T-helper 22 cell (primary cell): Measurements from ENCODE around the gene KIAA1549.
A peak's percentile ranks its signal among the peaks of the same experiment; 100 is the strongest.
"Not testable (repeated sequence)": the region's sequence is repeated elsewhere in the genome, so short reads cannot be mapped to it uniquely, and the experiment has no call there.

Experiments
- DNase-seq: peaks from one replicate; pipeline ENCODE4 v3.0.0-alpha.2; 2020; ENCODE audit warnings: low read depth

Gene KIAA1549

GRCh38 chr7:138981332-138982203 lies at the start of gene KIAA1549:
Gene KIAA1549, minus strand, starts transcription at chr7:138981389. Its CDS starts 120 bp downstream, at chr7:138981269.
- peak; percentile 9 for DNase-seq

DNA sequence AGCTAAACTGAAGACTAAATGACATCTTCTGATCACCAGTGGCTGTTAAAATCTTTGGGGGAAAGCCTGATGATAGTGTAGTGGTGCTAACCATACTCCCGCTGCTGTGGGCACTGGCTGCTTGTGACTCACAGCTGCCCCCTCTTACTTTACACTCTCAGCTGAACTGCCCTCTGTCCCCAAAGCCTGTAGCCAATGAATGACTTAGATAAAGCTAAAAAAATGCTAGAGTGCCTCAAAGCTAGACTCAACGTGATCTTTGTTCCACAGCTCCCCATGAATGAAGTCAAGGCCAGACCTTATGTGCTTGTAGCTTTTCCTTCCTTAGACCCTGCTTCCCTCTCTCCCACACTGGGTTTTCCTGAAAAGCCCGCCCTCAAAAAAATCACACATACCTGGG lies 48.2 kb upstream of the KIAA1549 start:
- no peak for DNase-seq

GRCh38 chr7:139026551-139026950 lies 45.4 kb upstream of the KIAA1549 start:
- DNase-seq = no peak

- not testable (repeated sequence) for DNase-seq
These were observed 44.7 kb upstream of the KIAA1549 start for GRCh38 chr7:139025861-139026260.

DNA sequence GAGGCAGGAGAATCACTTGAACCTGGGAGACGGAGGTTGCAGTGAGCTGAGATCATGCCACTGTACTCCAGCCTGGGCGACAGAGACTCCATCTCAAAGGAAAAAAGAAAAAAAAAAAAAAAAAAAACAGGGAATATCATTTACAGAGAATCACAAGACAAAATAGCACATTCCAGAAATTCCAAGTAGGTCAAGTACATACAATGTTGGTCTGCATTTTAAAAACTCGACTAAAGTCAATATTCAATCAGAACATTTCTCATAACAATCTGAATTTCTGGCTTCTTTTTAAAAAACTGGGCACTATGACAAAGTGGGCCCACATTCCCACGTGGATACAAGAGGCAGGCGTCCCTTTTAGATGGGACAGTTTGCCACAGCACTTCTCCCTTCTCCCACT lies 41.9 kb upstream of the KIAA1549 start:
- no peak for DNase-seq

DNA sequence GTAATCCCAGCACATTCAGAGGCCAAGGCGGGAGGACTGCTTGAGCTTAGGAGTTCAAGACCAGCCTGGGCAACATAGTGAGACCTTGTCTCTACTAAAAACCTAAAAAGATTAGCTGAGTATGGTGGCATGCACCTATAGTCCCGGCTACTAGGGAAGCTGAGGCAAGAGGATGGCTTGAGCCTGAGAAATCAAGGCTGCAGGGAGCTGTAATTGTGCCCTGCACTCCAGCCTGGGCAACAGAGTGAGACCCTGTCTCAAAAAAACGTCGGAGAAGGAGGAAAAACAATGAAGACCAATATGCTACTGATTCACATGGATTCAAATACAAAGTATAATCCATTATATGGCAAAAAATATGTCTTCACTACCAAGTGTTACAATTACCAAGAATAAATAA lies 41.1 kb upstream of the KIAA1549 start:
- no peak for DNase-seq

DNA sequence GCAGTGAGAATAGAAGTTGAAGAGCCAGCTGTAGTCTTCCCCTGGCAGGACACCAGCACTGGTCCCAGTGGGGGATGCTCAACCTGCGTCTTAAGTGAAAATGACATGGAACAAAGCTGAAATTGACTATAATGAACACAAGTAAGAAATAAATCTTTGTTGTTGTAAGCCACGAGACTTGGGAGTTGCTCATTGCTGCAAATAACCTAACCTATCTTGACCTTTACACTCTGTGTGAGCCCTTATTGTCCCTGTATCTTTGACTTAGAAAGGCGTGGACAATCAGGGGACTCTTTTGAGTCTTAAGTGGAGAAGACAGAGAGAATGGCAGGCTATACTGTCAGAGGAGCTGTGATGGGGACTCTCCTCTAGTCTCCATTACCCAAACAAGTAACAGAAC lies 37.7 kb upstream of the KIAA1549 start:
- DNase-seq = no peak

DNA sequence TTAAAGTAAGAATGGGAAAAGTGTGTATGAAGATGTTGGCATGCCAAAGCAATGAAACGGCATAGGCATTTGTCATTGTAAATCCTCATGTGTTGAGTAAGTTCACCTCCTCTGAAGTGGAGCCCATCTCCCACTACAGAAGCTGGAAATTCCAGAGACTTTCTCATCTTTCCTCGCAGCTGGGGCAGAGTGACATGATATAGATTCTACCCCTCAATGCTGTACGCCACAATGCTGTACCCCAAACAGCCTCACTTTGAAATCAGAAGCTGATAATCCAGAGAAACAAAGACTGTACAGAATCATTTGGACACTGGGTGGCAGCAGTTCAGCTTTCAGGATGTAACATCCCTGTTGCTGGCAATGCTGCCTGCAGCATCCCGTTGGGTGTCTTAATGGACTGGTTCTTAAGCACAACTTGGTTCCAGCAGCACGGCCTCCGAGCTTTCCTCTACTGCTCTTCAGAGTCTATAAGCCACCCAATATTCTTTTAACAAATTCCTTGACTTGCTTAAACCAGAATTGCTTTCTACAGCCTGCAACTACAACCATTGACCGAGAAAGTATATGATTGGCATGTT lies 35.8 kb upstream of the KIAA1549 start:
- peak; percentile 9 for DNase-seq

DNA sequence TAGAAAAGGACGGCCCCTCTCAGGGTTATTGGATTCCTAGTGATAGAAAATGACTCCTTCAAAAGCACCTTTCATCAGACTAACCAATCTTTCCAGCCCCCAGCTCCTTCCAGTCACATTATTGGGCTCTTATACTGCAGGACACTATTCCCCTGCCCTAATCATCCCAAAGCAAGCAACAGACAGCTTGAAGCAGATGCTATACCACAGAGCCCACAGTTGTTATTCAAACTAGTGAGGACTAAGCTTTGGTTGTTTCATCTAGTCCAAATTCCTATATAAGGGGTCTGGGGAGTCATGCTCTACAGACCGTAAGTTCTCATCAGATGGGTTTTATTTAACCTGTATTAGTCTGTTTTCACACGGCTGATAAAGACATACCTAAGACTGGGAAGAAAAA lies 30.2 kb upstream of the KIAA1549 start:
- no peak for DNase-seq

DNA sequence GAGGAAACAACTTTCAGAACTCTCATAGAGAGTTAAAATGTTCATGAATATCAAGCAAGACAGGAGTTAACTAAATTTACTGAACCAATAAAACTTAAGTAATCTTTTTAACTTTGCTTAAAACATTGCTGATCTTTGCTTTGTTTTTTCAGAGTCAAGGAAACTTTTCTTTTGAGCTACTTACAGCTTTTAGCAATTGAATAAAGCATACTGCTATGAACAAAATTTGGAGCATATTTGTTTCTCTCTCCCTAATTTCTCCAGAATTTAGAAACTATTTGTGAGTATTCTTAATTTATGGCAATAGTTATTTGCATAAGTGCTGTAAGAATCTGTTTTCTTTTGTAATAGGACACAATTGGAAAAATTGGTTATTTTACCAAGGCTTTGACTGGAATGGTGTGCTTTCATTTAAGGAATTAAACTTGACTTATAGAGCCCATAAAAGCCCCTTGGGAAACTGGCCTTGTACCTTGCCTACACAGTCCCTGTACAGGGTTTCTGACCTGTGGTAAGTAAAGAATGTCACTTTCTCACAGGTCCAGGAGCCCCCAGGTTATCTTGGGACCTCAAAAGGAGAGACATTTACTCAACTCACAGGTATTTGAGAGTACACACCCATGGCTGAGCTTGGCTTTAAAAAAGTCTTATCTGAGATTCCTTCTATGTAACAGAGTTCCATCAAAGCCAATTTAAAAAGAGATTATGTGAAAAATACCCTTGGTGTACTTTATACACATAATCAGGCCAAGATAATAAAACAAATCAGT lies 23.3 kb upstream of the KIAA1549 start:
- no peak for DNase-seq

DNA sequence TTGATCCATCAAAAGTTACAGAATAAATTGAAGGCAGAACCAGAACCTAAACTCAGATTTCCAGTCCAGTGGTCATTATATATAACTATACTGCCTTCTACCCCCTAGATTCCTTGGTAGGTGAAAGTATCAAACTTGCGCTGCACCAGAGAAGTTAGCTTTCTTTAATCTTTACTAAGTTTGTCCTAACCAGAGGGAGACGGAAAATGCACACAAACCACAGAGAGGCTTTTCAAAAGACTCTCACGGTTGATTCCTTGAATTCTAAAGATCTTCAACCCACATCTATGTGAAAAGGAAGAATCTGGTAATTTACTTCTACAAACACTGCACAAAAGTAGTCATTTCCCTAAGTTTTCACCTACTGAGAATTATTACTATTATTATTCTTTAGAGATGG lies 18.2 kb upstream of the KIAA1549 start:
- DNase-seq = no peak

- DNase-seq = no peak
These were observed 10.9 kb upstream of the KIAA1549 start for GRCh38 chr7:138992052-138992531.

- DNase-seq = no peak
These were observed 6.5 kb upstream of the KIAA1549 start for GRCh38 chr7:138987686-138988085.

DNA sequence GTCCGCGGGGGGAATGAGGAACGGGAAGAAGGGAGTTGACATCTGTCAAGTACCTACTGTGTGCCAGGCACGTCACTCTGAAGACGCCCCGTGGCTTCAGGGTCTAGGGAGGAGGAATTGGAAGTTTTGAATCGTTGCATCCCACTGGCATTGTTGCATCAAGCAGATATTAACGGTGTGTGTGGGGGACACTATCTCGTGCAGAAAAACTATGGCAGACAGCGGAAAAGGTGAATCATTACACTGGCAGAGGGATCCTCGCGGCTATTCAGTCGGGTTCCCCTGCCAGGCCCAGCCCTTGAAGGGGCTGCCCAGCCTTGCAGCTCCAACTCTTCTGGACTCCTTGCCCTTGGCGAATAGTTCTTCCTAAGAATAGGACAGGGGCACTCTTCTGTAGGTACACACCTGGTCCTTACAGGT lies 1.0 kb upstream of the KIAA1549 start:
- DNase-seq = no peak

- DNase-seq = no peak
These were observed 462 bp downstream of the KIAA1549 start for GRCh38 chr7:138980563-138981291.

- DNase-seq = no peak
These were observed 1.1 kb downstream of the KIAA1549 start for GRCh38 chr7:138979988-138980562.

DNA sequence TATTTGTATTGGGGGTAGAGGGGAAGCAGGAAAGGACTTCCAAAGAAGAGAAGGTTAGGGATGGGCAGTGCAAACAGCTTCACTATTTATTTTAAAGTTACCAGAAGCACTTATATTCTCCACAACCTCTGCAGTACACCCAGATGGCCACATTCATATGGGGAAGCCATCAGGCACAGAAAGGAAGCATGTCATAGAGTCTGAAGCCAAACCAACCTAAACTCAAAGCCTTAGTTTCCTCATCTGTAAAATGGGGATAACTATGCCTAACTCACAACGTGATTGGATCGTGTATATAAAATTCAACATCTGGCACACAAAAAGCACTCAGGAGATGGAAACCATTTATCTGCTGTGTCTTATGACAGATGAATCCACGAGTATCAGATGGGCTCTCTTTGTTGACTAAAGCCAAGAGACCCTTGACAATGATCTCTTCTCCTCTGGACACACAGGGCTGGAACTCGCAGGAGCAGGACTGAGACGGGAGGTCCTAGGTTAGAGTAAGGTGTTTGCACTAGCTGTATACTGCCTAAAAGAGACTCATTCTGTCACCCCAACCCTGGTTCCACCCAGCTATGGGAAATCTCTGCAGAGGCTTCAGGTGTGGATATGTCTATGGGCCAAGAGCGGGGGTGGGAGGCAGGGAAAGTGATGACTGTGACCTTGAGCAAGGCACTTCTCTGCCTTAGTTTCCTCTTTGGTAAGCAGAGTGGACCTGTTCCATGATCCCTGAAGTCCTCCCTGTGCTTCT lies 1.8 kb downstream of the KIAA1549 start:
- DNase-seq = no peak

DNA sequence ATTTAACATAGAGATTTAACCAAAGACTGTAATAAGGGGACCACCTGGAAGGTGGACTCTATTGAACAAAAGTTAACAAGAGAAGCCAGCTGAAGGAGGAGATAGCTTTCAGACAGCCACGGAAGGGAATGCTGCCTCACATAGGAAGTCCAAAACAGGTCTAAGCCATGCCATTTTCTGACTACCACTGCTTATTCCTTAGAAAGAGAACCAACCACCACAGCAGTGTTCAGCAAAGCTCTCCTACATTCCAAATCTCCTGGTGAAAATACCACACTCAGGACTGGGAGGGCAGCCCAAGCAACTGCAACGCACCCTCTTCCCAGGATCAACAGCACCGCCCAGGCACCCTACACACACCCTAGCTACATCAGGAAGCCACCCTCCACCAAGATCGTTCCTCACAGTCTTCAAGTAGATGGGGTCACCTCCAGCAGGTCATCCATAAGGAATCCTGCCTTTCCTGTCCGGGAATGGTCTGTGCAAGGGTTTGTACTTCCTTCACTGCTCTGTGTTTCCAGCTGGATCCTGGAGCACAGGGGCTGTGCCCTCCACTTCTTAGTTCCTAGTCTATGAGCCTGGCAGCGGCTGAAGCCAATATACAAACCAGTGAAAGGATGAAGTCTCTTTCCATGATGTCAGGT lies 2.5 kb downstream of the KIAA1549 start:
- DNase-seq = no peak

DNA sequence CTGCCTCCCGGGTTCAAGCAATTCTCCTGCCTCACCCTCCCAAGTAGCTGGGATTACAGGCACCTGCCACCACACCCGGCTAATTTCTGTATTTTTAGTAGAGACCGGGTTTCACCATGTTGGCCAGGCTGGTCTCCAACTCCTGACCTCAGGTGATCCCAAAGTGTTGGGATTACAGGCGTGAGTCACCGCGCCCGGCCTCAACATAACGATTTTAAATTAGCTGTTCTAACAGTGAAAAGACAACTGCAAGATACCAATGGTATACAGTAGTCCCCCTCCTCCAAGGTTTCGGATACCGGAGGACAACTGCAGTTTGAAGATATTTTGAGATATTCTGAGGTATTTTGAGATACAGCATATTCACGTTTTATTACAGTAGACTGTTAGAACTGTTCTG lies 5.0 kb downstream of the KIAA1549 start:
- not testable (repeated sequence) for DNase-seq

GRCh38 chr7:138975343-138976104 lies 5.7 kb downstream of the KIAA1549 start:
- no peak for DNase-seq
